Mucosa of descending colon (tissue), 3 donors: ENCODE measurements around the gene UIMC1. TPM values are rescaled to one million over a fixed set of nuclear protein-coding genes. Genes with fewer than 3 reads are reported as not detected.

Source experiments
- ATAC-seq: fragments of 200-7000 bp; cut with Tn5 transposase; one replicate; pipeline ENCODE4 v1.9.1; 2020; ENCODE audit warnings: mild to moderate bottlenecking, moderate library complexity
- DNase-seq, 3 donors: peaks; one replicate each; pipeline ENCODE4 v3.0.0-alpha.2; 2020
- H3K36me3 ChIP-seq: fragments of 200-600 bp; one replicate; pipeline ENCODE4 v1.8.0; 2021; ENCODE audit warnings: low read depth, mild to moderate bottlenecking
- H3K4me1 ChIP-seq: fragments of 200-600 bp; one replicate; pipeline ENCODE4 v1.8.0; 2021; ENCODE audit warnings: low read depth, mild to moderate bottlenecking
- H3K4me3 ChIP-seq: fragments of 200-600 bp; one replicate; pipeline ENCODE4 v1.8.0; 2021; ENCODE audit warnings: mild to moderate bottlenecking
- H3K9me3 ChIP-seq: fragments of 200-600 bp; one replicate; pipeline ENCODE4 v1.8.0; 2021; ENCODE audit warnings: mild to moderate bottlenecking
- CTCF ChIP-seq: fragments of 200-600 bp; IDR thresholded peaks from one replicate; pipeline ENCODE4 v1.8.0; 2022; ENCODE audit warnings: antibody characterized with exemption, mild to moderate bottlenecking
- intact Hi-C, 2 donors: fragments of 100-400 bp; cut with DNase I in 1 of 2; cut with micrococcal nuclease in 1 of 2; formaldehyde crosslinking; loops; one replicate each; pipeline versions ENCODE4 v1.11.0 to v1.11.1; 2022; cut with DNase I, micrococcal nuclease
- total RNA-seq, 3 donors: library from RNA; stranded (reverse); fragmentation: NEBNext Ultra II Directional in 2 of 3; extraction: Animal tissue kit (Norgen Biotek cat#: 25700) in 2 of 3; gene quantifications; one replicate each; pipeline versions ENCODE4 v1.2.1 to v1.2.4, GENCODE V29; 2021 to 2023
- donor health status: DM: no; HTN: no; CAD: no; lungs with moderate emphysema.
- donor health status: DM: no; HTN: no; CAD: no.
- donor health status: DM: no; HTN: yes; CAD: no.

The UIMC1 gene
- total RNA-seq, 3 donors from 2014 or later: 30.7 to 57.8 (median 33.3) TPM

- TF ChIP-seq CTCF: no peak
- intact Hi-C loops: no loop called here
- no peak for ATAC-seq
- H3K36me3 ChIP-seq: no peaks in the 10 kb centered on the region
- H3K9me3 ChIP-seq: no peaks in the 10 kb centered on the region
- H3K4me1 ChIP-seq: no peaks in the 10 kb centered on the region
- H3K4me3 ChIP-seq: no peak overlapping the region
- no peak for DNase-seq
Observed at GRCh38 chr5:176948458-176948857, 58.1 kb downstream of the UIMC1 start.

GRCh38 chr5:176947847-176948246 is 58.7 kb downstream of the UIMC1 start:
- Histone ChIP-seq H3K9me3 (no peaks in the 10 kb centered on the region), H3K4me3 (no peak overlapping the region), H3K4me1 (no peaks in the 10 kb centered on the region), H3K36me3 (no peaks in the 10 kb centered on the region)
- no peak for TF ChIP-seq CTCF
- DNase-seq: no peak
- intact Hi-C loops: no loop called here
- no peak for ATAC-seq

GRCh38 chr5:176944268-176944667 is 62.3 kb downstream of the UIMC1 start:
- Histone ChIP-seq H3K4me1 (no peaks in the 10 kb centered on the region), H3K36me3 (no peaks in the 10 kb centered on the region), H3K4me3 (no peak overlapping the region), H3K9me3 (no peaks in the 10 kb centered on the region)
- no peak for TF ChIP-seq CTCF
- intact Hi-C loops: no loop called here
- ATAC-seq: no peak
- DNase-seq: no peak

GRCh38 chr5:176943816-176944215 is 62.8 kb downstream of the UIMC1 start:
- no peaks in the 10 kb centered on the region for H3K4me1 ChIP-seq
- no peaks in the 10 kb centered on the region for H3K9me3 ChIP-seq
- H3K36me3 ChIP-seq: no peaks in the 10 kb centered on the region
- no peak for ATAC-seq
- DNase-seq: no peak
- no peak overlapping the region for H3K4me3 ChIP-seq
- intact Hi-C loops: no loop called here
- no peak for TF ChIP-seq CTCF

GRCh38 chr5:176941951-176942350 is 64.6 kb downstream of the UIMC1 start:
- no peaks in the 10 kb centered on the region for H3K36me3 ChIP-seq
- DNase-seq: no peak

More at GRCh38 chr5:176941951-176942350, 64.6 kb downstream of the UIMC1 start:
- Histone ChIP-seq H3K4me3 (no peak overlapping the region), H3K4me1 (no peaks in the 10 kb centered on the region), H3K9me3 (no peaks in the 10 kb centered on the region)
- intact Hi-C loops: no loop called here
- TF ChIP-seq CTCF: no peak
- ATAC-seq: no peak
